ENCODE measurements around the gene RASGRP3.

RASGRP3 gene

GRCh38 chr2:33513480-33513879, 37.0 kb downstream of the RASGRP3 start:
- Histone ChIP-seq H3K9ac (no peak overlapping the region), H3K27me3 (ENCODE audit: insufficient read depth, low read depth) (no peaks in the 10 kb centered on the region), H3K79me2 (ENCODE audit: insufficient read depth, low read depth) (no peaks in the 10 kb centered on the region), H3K27ac (no peak overlapping the region), H3K36me3 (ENCODE audit: insufficient read depth) (no peaks in the 10 kb centered on the region), H3K4me3 (IDR thresholded peaks at IDR 0.05; ENCODE audit: insufficient read depth, low read depth, low read length) (no peak overlapping the region), H3K4me2 (no peak overlapping the region), H2AFZ (ENCODE audit: low read depth) (no peak overlapping the region), H3K4me1 (ENCODE audit: low read depth, poor library complexity, severe bottlenecking) (peaks cover 19% of the 10 kb centered on the region), H4K20me1 (ENCODE audit: insufficient read depth) (no peaks in the 10 kb centered on the region)
- TF ChIP-seq CTCF (conservative IDR thresholded peaks at IDR 0.05; ENCODE audit: low read depth, low read length) = no peak

- H3K79me2 ChIP-seq (ENCODE audit: insufficient read depth, low read depth) = no peaks in the 10 kb centered on the region
- no peak overlapping the region for H2AFZ ChIP-seq (ENCODE audit: low read depth)
- no peaks in the 10 kb centered on the region for H3K27me3 ChIP-seq (ENCODE audit: insufficient read depth, low read depth)
- H3K4me1 ChIP-seq (ENCODE audit: low read depth, poor library complexity, severe bottlenecking) = peaks cover 8% of the 10 kb centered on the region
- no peaks in the 10 kb centered on the region for H3K36me3 ChIP-seq (ENCODE audit: insufficient read depth)
- TF ChIP-seq CTCF (conservative IDR thresholded peaks at IDR 0.05; ENCODE audit: low read depth, low read length) = no peak
- no peaks in the 10 kb centered on the region for H4K20me1 ChIP-seq (ENCODE audit: insufficient read depth)
- no peak overlapping the region for H3K9ac ChIP-seq
- no peak overlapping the region for H3K27ac ChIP-seq
- no peak overlapping the region for H3K4me2 ChIP-seq
- H3K4me3 ChIP-seq (IDR thresholded peaks at IDR 0.05; ENCODE audit: insufficient read depth, low read depth, low read length) = no peak overlapping the region
Observed at GRCh38 chr2:33516456-33516995, 40.1 kb downstream of the RASGRP3 start.

GRCh38 chr2:33518200-33518599, 41.8 kb downstream of the RASGRP3 start:
- H3K27ac ChIP-seq = no peak overlapping the region
- H3K9ac ChIP-seq = no peak overlapping the region
- H4K20me1 ChIP-seq (ENCODE audit: insufficient read depth) = no peaks in the 10 kb centered on the region
- H3K4me3 ChIP-seq (IDR thresholded peaks at IDR 0.05; ENCODE audit: insufficient read depth, low read depth, low read length) = no peak overlapping the region
- H3K79me2 ChIP-seq (ENCODE audit: insufficient read depth, low read depth) = no peaks in the 10 kb centered on the region
- no peak overlapping the region for H2AFZ ChIP-seq (ENCODE audit: low read depth)
- no peaks in the 10 kb centered on the region for H3K27me3 ChIP-seq (ENCODE audit: insufficient read depth, low read depth)
- no peak overlapping the region for H3K4me2 ChIP-seq
- no peak for TF ChIP-seq CTCF (conservative IDR thresholded peaks at IDR 0.05; ENCODE audit: low read depth, low read length)
- no peaks in the 10 kb centered on the region for H3K36me3 ChIP-seq (ENCODE audit: insufficient read depth)
- no peaks in the 10 kb centered on the region for H3K4me1 ChIP-seq (ENCODE audit: low read depth, poor library complexity, severe bottlenecking)

GRCh38 chr2:33518929-33519328, 42.5 kb downstream of the RASGRP3 start:
- Histone ChIP-seq H3K4me3 (IDR thresholded peaks at IDR 0.05; ENCODE audit: insufficient read depth, low read depth, low read length) (no peak overlapping the region), H3K27me3 (ENCODE audit: insufficient read depth, low read depth) (no peaks in the 10 kb centered on the region), H3K4me2 (no peak overlapping the region), H3K27ac (no peak overlapping the region), H3K36me3 (ENCODE audit: insufficient read depth) (no peaks in the 10 kb centered on the region), H3K9ac (no peak overlapping the region), H3K4me1 (ENCODE audit: low read depth, poor library complexity, severe bottlenecking) (no peaks in the 10 kb centered on the region), H2AFZ (ENCODE audit: low read depth) (no peak overlapping the region), H3K79me2 (ENCODE audit: insufficient read depth, low read depth) (no peaks in the 10 kb centered on the region), H4K20me1 (ENCODE audit: insufficient read depth) (no peaks in the 10 kb centered on the region)
- no peak for TF ChIP-seq CTCF (conservative IDR thresholded peaks at IDR 0.05; ENCODE audit: low read depth, low read length)

All from KMS-11 (cell line).